HG03103 (cell line): Measurements from ENCODE around the gene C1orf53.

Experiments
- ATAC-seq: cut with Tn5 transposase; IDR thresholded peaks from one replicate; pipeline ENCODE4 v1.9.1; 2021; ENCODE audit warnings: low read depth; ENCODE audit not compliant: unreplicated experiment

The C1orf53 gene

DNA sequence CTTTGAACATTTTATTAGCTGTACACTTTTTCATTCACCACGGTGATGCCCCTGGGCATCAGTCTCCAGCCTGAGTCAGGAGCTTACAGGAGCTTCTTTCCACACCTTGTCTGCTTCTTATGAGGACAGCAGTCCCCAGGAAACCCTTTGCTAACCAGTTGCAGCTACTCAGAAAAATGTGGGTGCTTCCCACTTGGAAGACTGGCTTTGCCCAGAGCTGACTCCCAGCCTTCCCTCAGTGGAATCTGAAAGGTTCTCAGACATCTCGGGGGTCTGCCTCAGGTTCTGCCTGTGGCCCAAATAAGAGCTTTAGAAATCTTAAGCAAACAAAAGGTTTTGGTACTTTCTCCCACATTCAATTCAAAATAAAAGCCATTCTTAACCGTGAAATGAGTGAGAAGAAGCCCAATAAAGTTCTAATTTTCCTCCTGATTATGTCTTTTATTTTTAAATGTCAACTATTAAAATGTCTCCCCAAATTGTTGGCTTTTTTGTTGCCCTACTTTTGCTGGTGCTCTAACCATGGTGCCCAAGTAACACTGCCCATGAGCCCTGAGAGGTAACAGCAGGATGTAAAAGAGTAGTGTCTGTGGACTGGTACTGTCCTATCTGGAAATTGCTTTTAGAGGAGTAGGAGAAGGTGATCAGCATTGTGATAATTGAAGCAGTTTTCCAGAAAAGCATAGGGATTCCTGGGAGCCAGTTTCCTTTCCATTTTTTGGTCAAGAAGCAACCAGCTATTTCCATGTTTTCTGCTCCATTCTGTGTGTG lies 5.6 kb downstream of the C1orf53 start:
- no peak for ATAC-seq

- no peak for ATAC-seq
Measured at GRCh38 chr1:197908716-197909220, 6.3 kb downstream of the C1orf53 start.

DNA sequence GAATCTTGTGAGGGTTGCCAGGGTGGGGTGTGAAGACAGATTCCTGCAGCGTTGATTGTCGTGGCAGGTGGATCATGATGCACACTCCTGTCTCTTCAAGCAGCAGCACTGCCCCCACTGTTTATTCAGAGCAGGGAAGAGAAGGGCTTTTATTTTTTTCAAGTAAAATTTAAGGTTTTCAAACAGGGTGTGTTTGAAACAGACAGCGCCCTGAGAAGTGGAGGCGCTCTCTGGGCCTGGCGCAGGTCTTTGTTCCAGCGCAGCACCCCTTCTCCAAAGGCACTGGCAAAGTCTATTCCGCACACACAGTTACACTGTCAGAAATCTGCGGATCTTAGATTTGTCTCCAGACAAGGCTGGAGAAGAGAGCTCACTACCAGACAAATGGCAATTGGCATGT lies 7.0 kb downstream of the C1orf53 start:
- ATAC-seq, result no peak

DNA sequence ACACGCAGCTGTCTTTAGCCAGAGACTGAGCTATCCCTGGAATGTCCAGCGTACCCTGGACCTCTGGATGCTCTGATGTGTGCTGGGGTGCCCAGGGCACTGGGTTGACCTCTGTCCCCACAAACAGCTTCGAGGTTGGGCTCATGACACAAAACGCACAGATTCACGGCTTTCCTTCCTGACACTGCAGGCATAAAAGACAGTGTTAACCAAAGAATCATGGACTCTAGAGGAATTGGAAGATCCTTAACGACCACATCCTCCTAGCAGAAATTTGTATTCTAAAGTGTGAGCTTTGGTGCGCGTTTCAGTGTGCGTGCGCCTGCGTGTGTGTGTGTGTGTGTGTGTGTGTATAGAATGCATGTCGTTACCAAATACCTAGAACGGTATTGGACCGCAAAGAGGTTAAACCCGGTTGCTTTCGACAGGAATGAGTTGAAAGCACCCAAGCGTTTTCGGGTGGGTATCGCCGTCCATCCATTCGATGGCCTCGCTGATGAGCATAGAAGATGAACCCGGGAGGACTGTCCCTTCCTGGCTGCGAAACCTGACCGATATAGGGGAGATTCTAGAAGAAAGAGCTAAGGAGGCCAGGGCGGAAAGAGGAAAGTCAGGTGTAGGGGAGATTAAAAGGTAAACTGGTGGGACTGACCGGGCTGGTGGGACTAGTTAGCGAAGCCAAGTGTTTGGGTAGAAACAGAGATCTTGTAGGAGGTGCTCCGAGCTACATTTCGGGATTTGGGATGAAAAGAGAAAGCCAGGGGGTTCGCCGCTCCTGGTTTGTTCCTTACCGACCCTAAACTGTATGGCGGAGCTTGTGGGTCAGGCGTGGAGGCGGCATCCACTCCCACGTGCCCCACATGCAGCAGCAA lies 7.9 kb downstream of the C1orf53 start:
- ATAC-seq, result no peak

DNA sequence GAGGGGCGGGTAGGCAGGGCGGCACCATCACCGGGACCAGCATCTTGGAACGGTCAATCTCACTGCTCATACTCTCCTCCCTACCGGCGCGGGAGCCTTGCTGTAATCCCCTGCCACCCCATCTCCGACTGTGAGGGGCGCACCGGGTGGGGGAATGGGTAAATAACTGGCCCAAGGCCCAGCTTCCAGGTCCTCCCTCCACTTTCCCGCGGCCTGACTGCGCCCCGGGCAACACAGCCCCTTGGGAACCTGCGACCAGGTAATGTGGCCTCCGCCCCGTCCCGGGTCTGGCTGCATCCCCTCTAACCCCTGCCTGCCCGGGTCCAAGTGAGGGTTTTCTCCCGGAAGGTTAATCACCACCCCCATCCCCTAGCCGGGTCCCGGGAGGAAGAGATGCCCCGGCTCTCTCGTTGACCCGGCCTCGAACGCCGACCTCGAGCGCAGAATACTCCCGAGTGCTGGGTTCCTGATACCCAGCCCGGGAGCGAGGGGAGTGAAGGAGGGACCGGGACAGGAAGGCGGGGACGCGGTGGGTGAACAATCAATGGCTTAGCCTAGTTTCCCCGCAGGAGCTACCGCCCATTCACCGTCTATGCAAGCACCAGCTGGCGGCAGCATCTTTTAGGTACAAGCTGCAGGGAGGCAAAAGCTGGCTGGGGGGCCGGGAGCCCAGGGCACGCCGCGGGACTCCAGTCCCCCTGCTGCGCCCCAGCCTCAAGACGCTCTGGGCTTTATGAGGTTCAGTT lies 8.9 kb downstream of the C1orf53 start:
- ATAC-seq, result no peak

DNA sequence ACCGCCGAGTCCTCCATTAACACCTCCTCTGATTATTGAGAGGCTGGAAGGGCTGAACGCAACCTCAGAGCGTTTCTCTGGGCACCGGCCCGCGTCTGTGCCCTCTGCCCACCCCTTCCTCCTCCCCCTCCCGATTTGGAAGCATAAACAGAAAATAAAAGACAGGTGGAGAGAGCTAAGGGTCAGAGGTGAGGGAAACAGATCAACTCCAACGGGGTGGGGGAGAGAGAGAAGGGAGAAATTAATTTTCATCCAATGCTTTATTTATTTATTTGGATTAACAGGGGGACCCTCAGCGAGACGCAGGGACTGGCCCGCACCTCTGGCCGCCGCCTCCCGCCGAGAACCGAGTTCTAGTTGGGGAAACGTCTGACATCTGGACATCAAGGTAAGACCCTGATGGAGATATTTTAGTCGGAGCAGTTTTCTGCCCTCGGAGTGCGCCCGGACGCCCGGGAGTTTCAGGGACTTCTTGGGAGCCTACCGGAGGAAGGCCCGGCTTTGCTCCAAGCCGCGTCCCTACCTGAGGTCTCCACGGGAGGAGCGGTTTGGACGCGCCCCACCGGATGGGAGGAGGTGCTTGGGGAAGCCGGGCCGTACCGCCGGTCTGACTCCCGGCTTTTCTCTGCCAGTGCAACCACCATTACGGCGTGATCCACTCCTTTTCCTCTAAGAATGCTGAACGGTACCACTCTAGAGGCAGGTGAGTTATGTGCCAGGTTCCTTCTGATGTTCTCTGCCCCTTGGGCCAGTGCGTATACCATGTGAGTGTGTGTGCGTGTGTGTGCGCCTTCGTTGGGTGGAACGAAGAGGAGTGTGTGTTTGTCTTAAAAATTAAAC lies 9.6 kb downstream of the C1orf53 start:
- no peak for ATAC-seq

GRCh38 chr1:197912739-197913494 lies 10.5 kb downstream of the C1orf53 start:
- no peak for ATAC-seq

DNA sequence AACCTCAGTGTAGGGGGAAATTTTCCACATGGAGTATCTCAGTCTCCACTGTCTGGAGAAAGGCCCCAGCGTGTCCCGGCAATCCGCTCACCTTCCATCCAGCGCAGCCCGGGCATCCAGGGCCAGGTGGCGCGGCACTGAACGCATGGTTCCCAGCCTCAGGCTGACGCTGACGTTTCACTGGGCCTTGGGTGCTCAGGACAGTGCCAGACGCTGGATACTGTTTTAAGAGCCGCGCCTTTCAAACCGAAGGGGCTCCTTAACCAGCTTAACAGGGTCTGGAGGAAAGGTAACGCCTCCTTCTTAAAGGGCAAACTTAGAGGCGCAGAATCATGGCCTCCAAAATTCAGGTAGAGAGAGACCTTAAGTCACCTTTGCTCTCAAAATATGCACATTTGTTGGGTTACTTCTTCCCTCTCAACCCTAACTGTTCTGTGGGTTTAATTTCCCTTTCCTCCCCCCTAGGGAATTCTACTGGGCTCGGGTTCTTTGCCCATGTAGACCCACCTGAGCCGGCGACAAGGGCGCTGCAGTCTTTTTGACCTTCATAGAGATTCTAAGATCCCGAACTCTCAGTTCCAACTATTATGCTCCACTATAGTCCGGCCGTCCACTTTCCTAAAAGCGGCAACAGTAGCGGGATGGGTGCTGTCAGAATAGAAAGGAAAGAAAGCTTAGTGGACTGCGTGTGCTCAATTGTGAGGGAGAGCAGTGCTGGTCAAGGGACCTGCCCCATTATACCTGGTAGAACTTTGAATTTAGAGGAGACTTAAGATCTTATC lies 11.3 kb downstream of the C1orf53 start:
- no peak for ATAC-seq

- no peak for ATAC-seq
Measured at GRCh38 chr1:197914510-197914909, 12.1 kb downstream of the C1orf53 start.

- no peak for ATAC-seq
Measured at GRCh38 chr1:197915260-197915861, 12.9 kb downstream of the C1orf53 start.

DNA sequence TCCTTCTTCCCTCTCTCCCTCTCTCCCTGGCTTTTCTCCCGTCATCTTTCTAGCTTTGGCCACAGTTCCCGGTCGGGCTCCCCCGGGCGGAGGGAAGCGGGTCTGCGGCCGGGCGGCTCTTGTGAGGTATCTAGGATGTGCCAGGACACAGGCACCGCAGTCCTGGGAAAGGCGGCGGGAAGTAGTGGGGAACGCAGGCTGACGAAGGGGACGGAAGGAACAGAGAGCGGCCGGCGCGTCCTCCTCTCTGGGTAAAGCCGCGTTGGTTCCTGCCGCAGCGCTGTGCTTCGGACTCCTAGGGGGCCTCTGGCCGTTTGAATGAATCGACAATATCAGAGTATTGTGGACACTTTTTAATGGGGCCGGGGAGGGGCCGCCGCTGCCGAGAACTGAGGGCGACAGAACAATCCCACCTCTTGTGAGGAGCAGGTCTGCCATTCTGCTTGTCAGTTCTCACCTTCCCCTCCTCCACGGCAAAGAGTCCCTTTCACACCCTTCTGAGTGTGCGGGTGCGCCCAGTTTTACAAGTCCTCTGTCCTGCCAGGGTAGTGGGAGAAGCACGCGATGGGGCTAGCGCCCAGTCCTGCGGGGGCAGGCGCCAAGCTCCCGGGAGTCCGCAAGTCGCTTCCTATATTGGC lies 13.6 kb downstream of the C1orf53 start:
- ATAC-seq, result no peak

DNA sequence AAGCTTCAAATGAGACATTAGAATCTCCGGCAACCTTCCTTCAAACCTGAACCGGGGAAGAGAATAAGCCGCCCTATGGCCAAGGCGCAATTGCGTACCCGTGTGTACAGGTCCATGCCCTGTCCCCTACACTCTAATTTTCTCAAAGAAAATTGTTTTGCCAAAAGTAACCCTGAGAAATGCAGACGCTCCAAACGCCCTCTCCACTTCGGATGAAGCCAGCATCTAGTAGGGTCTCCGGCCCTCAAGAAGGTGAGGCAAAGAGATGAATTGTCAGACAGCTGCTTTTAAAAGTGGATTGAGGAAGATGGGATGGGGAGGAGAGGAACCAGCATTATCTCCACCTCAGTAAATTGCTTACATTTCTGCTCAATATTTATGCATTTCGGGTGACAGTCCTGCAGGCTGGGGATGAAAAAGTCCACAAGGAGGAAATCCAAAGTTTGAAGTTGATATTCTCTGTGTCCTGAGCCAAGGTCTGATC lies 14.1 kb downstream of the C1orf53 start:
- ATAC-seq, result no peak

GRCh38 chr1:197917805-197918651 lies 15.6 kb downstream of the C1orf53 start:
- no peak for ATAC-seq

- ATAC-seq, result no peak
Measured at GRCh38 chr1:197918807-197919345, 16.4 kb downstream of the C1orf53 start.

DNA sequence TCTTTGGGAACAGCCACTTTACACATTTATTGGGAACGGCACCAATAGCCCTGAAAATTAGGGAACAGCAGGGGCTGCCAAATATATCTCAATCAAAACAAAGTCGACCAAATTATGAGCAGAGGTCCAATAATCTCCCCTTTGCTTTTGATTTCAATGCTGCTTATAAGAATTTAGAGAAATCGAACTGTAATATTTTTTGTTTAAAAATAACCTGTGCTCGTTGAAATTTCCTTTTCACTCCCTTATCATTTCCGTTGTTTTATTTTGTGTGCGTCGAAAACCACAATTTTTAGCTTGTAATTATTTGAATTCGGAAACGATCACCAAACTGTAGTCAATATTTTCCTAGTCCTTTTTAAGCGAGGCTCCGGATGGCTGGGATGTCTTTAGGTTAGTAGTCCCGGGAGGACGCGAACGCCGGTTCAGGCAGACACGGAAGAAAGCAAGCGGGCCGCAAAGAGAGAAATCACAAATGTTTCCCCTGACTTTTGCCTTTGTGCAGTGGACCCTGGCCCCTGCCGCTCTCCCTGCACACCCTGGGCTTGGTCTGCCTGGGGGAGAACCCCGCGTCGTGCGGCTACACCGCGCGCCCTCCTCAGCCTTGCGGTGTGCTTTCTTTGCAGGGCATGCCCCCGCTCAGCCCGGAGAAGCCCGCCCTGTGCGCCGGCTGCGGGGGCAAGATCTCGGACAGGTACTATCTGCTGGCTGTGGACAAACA lies 17.1 kb downstream of the C1orf53 start:
- ATAC-seq, result no peak

DNA sequence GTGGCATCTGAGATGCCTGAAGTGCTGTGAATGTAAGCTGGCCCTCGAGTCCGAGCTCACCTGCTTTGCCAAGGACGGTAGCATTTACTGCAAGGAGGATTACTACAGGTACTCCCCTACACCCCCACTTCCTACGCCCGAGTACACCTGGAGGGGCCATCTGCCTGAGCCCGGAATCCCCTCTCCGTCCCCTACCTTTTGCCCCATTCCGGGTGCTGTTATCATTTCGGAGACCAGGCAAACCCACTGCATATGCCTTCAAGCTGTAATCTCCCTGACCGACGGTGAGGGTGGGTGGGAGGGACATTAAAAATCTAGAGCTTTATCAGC lies 17.6 kb downstream of the C1orf53 start:
- no peak for ATAC-seq
